ENCODE measurements around the gene DPYSL5. TPM values are rescaled to one million over a fixed set of nuclear protein-coding genes. Genes with fewer than 3 reads are reported as not detected.

DPYSL5 gene
- total and polyA plus RNA-seq, 2 of the 8 experiments (the other 6 are each of a cell fraction or from before 2014, with no cell fraction given) = 11.9 to 16.4 TPM

DNA sequence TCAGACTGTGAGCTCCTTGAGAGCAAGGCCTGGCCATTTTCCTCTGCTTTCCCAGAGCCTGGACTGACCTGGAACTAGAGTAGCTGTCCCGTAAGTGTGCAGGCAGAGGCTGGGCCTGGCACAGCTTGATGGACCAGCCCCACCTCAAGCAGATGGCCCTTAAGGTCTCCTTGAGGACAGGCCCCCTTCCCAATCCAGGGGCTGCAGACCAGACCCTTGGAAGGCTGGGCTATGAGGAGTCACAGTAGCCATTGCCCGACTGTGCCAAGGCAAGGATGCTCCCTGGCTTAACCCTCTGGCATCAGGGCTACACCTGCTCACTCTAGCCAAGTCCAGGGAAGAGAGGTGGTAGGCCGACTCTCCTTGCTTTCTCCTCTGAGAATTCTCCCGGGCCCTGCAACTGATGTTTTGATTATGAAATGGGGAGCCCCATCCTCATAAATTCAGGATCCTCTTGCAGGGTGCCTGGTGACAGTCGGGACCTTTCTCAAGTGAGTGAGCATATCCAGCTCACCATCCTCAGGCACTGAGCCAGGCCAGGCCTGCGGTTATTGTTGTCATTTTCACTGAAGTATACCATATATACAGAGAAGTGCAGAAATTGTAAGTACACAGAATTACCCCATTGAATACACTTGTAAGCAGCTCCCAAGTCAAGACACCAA, 51.7 kb downstream of the DPYSL5 start:
- Histone ChIP-seq H2BK5ac (ENCODE audit: low read depth, low read length) (no peak overlapping the region), H3K4me1 (replicated peaks in 1 of 4; ENCODE audit: control insufficient read depth in 3 of 4, insufficient read depth in 4 of 4, low read length in 3 of 4) (peaks cover 5 to 17% (median 12%) of the 10 kb centered on the region in 4 experiments; a peak in 6 of 7 replicates), H4K5ac (ENCODE audit: insufficient read length, low read depth, low read length) (no peak overlapping the region), H3K9me3 (ENCODE audit: insufficient read depth in 2 of 2, low read depth in 1 of 2, low read length in 1 of 2) (no peaks in the 10 kb centered on the region; a peak in 1 of 4 replicates), H3K27me3 (replicated peaks in 1 of 4; ENCODE audit: control insufficient read depth in 3 of 4, extremely low read depth in 1 of 4, insufficient read depth in 3 of 4, low read length in 3 of 4) (0 out of 7 replicates have a peak, but pooled peaks cover 0 to 2% (median 0%) of the 10 kb centered on the region in 4 experiments), H3K79me1 (ENCODE audit: low read depth, low read length) (no peaks in the 10 kb centered on the region), H3K4me3 (ENCODE audit: extremely low read depth in 1 of 4, insufficient read depth in 2 of 4, low read depth in 3 of 4, low read length in 4 of 4) (no peak overlapping the region), H2BK12ac (ENCODE audit: low read depth, low read length) (no peak overlapping the region), H3K4ac (replicated peaks; ENCODE audit: insufficient read length, low read depth, low read length) (no peak overlapping the region), H4K8ac (ENCODE audit: extremely low read depth, insufficient read depth, low read length) (no peak overlapping the region), H3K18ac (ENCODE audit: extremely low read depth, low read length) (no peak overlapping the region), H3K14ac (ENCODE audit: insufficient read length) (no peak overlapping the region), H3K23me2 (ENCODE audit: low read depth, low read length) (no peaks in the 10 kb centered on the region), H3K56ac (replicated peaks; ENCODE audit: insufficient read length, low read depth, low read length) (no peak overlapping the region), H2BK15ac (ENCODE audit: low read length) (no peak overlapping the region), H3K4me2 (ENCODE audit: insufficient read depth in 1 of 2, low read depth in 2 of 2, low read length in 2 of 2) (no peak overlapping the region), H3K23ac (ENCODE audit: insufficient read length) (no peak overlapping the region), H2AK5ac (ENCODE audit: low read depth, low read length) (no peak overlapping the region), H3K79me2 (ENCODE audit: control insufficient read depth in 1 of 2, insufficient read depth in 2 of 2, low read length in 2 of 2) (no peaks in the 10 kb centered on the region), H3K27ac (ENCODE audit: low read depth, low read length) (no peak overlapping the region), H2BK120ac (replicated peaks; ENCODE audit: low read depth, low read length) (no peak overlapping the region), H3K36me3 (ENCODE audit: control insufficient read depth in 2 of 4, insufficient read depth in 4 of 4, low read length in 3 of 4) (peaks cover 0 to 3% (median 1%) of the 10 kb centered on the region in 4 experiments; a peak in 1 of 8 replicates), H4K20me1 (replicated peaks in 1 of 2; ENCODE audit: control insufficient read depth in 1 of 2, insufficient read depth in 2 of 2, low read length in 2 of 2) (peaks cover 0 to 3% of the 10 kb centered on the region in 2 experiments), H3K9ac (replicated peaks in 1 of 4; ENCODE audit: extremely low read depth in 1 of 4, low read depth in 3 of 4, low read length in 3 of 4) (no peak overlapping the region), H2BK20ac (ENCODE audit: low read length) (no peak overlapping the region), H2AFZ (ENCODE audit: low read length) (no peak overlapping the region), H4K91ac (replicated peaks; ENCODE audit: insufficient read length, low read length) (no peak overlapping the region)
- 92% methylated on average over 6 of the region's 6 CpGs; no CpG with 5 or more reads in 1 of the 2 experiments for WGBS, 2 experiments (ENCODE audit: extremely low coverage in 1 of 2, insufficient coverage in 1 of 2, insufficient read length in 1 of 2, insufficient replicate concordance in 2 of 2, low coverage in 1 of 2, low lambda C conversion rate in 2 of 2, missing lambda C conversion rate in 1 of 2)
- TF ChIP-seq GABPA (IDR thresholded peaks at IDR 0.05; ENCODE audit: borderline replicate concordance, insufficient read depth, low read length) = no peak
- ChIA-PET CTCF (ENCODE audit: partially characterized antibody) (interaction anchor here (0.8 to 2.4 kb wide), 6 partner anchors 9 to 125 kb away, joined by 3 to 8 read pairs (median 4); no protein-coding TSS in a partner anchor), POLR2A (ENCODE audit: partially characterized antibody) (no interaction called here)
- DNase-seq (ENCODE audit: low read depth in 1 of 2, low spot score in 2 of 2) = no peak
- no peak for FAIRE-seq
